Subcutaneous adipose tissue (tissue), 4 donors: ENCODE measurements around the gene BYSL. TPM values are rescaled to one million over a fixed set of nuclear protein-coding genes. Genes with fewer than 3 reads are reported as not detected.

Experiments used
- total RNA-seq, 4 donors: library from RNA; depleted of rRNA; stranded (reverse); fragments of >200 nt; gene quantifications; one replicate each; pipeline ENCODE4 v1.1.0, GENCODE V29; 2016
- TF ChIP-seq, protein P1 (sequence below): fragments of 450-650 bp; IDR thresholded peaks from one replicate; pipeline ENCODE4 v1.5.1; 2016; ENCODE audit warnings: low read depth, mild to moderate bottlenecking, control low read depth, antibody characterized with exemption, moderate library complexity

Gene BYSL
- total RNA-seq, 4 donors from 2014 or later, result 3.2 to 12.1 (median 6.2) TPM

DNA sequence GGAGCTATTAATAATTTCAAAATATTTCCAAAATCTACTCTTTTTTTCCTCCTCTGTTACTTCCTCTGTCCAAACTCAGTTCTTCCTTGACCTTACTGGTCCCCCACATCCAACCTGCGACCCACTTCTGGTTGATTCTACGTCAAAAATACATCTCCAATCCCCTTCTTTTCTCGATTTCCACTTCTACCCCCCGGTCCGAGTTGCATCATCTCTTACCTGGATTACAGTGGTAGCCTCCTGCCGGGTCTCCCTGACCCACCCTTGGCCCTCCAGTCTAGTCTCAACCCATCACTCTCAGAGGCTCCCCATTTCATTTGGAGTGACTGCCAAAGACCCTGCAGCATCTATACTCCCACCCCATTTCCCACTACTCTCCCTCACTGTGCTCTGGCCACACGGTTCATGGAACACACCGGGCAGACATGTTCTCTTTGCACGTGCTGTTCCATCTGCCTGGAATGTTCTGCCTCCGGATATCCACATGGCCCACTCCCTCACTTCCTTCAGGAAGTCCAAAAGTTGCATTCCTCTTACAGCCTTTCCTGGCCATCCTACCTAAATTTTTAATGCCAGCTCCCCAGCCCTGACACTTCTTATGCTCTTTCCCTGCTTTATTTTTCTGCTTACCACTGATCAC is 26.4 kb downstream of the BYSL start:
- TF ChIP-seq, protein P1, sequence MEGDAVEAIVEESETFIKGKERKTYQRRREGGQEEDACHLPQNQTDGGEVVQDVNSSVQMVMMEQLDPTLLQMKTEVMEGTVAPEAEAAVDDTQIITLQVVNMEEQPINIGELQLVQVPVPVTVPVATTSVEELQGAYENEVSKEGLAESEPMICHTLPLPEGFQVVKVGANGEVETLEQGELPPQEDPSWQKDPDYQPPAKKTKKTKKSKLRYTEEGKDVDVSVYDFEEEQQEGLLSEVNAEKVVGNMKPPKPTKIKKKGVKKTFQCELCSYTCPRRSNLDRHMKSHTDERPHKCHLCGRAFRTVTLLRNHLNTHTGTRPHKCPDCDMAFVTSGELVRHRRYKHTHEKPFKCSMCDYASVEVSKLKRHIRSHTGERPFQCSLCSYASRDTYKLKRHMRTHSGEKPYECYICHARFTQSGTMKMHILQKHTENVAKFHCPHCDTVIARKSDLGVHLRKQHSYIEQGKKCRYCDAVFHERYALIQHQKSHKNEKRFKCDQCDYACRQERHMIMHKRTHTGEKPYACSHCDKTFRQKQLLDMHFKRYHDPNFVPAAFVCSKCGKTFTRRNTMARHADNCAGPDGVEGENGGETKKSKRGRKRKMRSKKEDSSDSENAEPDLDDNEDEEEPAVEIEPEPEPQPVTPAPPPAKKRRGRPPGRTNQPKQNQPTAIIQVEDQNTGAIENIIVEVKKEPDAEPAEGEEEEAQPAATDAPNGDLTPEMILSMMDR, result no peak

DNA sequence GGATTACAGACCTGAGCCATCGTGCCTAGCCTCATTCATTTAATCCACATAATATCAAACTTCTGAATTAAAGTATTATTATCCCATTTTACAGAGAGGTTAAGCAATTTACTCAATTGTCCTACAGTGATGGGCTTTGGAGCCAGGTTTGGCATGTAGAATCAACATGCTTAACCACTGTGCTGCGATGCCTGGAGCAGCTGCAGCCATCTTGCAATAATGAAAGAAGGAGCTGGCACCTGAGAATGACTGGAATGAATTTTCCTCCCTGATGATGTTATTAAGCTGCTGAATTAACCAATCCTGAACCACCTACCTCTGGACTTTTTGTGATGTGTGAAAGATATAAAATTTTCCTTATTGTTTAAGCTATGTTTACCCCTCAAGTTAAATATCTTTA is 33.4 kb downstream of the BYSL start:
- TF ChIP-seq, protein P1, result no peak

DNA sequence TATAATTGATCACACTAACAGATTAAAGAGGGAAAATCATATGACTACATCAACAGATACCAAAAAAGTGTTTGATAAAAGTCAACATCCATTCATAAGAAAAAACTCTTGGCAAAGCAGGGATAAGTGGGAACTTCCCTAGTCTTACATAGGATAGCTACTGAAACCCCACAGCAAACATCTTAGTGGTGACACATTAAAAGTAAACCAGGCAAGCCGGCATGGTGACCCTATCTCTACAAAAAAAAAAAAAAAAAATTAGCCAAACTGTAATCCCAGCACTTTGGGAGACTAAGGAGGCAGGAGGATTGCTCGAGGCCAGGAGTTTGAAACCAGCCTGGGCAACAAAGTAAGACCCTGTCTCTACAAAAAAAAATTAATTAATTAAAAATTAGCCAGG is 34.1 kb downstream of the BYSL start:
- TF ChIP-seq, protein P1, result no peak

DNA sequence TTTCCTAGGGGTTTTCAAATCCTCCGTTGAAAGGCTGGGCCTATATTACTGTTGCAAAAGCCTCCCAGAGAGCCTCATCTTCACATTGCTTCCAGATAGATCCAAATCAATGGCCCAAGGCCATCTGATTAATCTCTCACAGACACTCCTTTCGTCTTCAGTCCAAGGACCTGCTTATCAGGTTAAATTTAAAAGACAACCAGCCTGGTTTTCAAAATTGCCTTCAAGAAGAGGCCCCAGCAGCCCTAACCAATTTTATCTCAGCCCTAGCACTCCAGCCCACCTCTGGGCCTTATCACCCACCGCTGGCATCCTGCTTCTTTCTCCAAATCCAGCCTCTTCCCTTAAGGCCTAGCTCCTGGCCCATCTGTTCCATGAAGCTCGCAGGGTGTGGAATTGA is 35.8 kb downstream of the BYSL start:
- TF ChIP-seq, protein P1, result no peak

DNA sequence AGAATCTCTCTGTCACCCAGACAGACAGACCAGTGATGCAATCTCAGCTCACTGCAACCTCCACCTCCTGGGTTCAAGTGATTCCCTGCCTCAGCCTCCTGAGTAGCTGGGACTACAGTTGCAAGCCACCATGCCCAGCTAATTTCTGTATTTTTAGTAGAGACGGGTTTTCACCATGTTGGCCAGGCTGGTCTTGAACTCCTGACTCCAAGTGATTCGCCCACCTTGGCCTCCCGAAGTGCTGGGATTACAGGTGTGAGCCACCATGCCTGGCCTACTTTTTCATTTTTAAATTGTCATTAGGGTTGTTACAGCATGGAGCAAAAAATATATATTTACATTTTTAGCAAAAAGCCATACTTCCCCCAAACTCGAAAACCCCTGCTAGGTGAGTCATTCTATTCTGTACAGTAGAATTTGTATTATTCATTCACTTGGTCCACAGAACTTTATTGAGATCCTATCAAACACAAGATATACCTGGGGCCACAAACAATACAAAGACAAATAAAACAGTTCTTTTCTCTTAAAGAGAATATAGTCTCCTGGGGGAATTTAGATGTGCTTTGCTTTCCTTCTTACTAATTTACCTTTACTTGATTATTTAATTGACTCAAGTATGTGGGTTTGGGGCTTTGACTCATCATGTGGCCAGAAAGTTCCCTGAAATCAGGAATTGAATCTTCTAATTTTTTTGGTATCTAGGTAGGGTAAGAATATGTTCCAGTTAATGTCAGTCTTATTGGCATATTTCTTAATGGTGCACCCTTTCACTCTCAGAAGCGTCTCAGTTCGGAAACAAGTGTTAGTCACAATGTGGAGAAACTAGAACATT is 36.9 kb downstream of the BYSL start:
- TF ChIP-seq, protein P1, result no peak

DNA sequence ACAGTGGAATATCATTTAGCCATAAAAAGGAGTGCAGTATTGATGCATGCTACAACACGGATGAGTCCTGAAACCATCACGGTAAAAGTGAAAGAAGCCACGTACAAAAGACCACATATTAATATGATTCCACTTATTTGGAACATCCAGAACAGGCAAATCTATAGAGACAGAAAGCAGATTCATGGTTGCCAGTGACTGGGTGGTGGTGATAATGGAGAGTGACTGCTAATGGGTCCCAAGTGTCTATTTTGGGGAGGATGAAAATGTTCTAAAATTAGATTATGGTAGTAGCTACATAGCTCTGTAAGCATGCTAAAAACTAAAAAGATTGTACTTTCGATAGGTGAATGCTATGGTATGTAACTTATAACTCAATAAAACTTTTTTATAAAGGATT is 38.7 kb downstream of the BYSL start:
- TF ChIP-seq, protein P1, result no peak

DNA sequence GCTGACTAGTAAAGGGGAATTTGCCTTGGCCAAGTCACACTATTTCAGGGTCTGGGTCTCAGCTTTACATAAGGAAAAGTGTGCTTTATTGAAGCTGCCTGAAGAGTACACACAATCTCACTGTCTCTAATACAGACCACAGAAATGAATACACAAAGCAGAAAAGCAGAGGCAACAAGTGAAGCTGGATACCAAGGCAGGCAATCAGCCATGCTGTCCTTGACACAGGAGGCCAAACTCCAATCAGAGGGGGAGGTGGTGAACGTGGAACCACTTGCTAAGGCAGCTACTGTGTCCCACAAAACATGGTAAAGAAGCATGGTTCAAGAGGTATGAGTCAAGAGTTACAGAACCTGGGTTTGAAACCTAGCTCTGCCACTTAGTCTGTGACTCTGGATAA is 42.1 kb downstream of the BYSL start:
- TF ChIP-seq, protein P1, result no peak
